Tibial nerve (tissue), 4 donors: ENCODE results near the gene THEMIS. TPM values are rescaled to one million over a fixed set of nuclear protein-coding genes. Genes with fewer than 3 reads are reported as not detected.

Experiments
- DNase-seq, 2 donors: peaks; one replicate each; pipeline ENCODE4 v3.0.0-alpha.2; 2019; ENCODE audit warnings: low spot score in 2 of 2
- H3K27ac ChIP-seq, 4 donors: fragments of 200-600 bp; sonication (generic) in 3 of 4; one replicate each; pipeline ENCODE4 v1.5.1; 2017 to 2019; ENCODE audit warnings: mild to moderate bottlenecking in 1 of 4
- H3K27me3 ChIP-seq, 2 donors: fragments of 200-600 bp; sonication (generic) in 1 of 2; one replicate each; pipeline versions ENCODE4 v1.5.1 to v1.6.0; 2017 to 2019
- H3K36me3 ChIP-seq, 3 donors: fragments of 200-600 bp; sonication (generic); one replicate each; pipeline ENCODE4 v1.5.1; 2018 to 2019
- H3K4me1 ChIP-seq, 4 donors: fragments of 200-600 bp; sonication (generic) in 3 of 4; one replicate each; pipeline ENCODE4 v1.5.1; 2017 to 2019
- H3K4me3 ChIP-seq, 4 donors: fragments of 200-600 bp; sonication (generic) in 3 of 4; one replicate each; pipeline ENCODE4 v1.5.1; 2017 to 2019; ENCODE audit warnings: mild to moderate bottlenecking in 1 of 4, moderate library complexity in 1 of 4
- H3K9me3 ChIP-seq, 4 donors: fragments of 200-600 bp; sonication (generic) in 3 of 4; one replicate each; pipeline ENCODE4 v1.5.1; 2017 to 2019
- CTCF ChIP-seq, 5 experiments: fragments of 200-600 bp in 3 of 5; fragments of 450-650 bp in 2 of 5; sonication (generic) in 3 of 5; IDR thresholded peaks; one replicate each; pipeline ENCODE4 v1.5.1; 2016 to 2019; ENCODE audit warnings: antibody characterized with exemption in 5 of 5, mild to moderate bottlenecking in 3 of 5, moderate library complexity in 2 of 5
- EP300 ChIP-seq, 2 donors: sonication (generic); formaldehyde crosslinking; IDR thresholded peaks; one replicate each; pipeline ENCODE4 v1.6.1; 2017; ENCODE audit warnings: antibody characterized with exemption in 2 of 2, mild to moderate bottlenecking in 1 of 2
- POLR2A ChIP-seq, 2 donors: fragments of 450-650 bp; IDR thresholded peaks; one replicate each; pipeline ENCODE4 v1.6.1; 2017; ENCODE audit warnings: antibody characterized with exemption in 2 of 2, mild to moderate bottlenecking in 2 of 2, moderate library complexity in 2 of 2
- WGBS, 2 donors: methylation state at CpG; one replicate each; pipeline ENCODE4 v1.1.5; 2018; 5-methylcytosine and 5-hydroxymethylcytosine counted together
- total RNA-seq, 4 donors: library from RNA; depleted of rRNA; stranded (reverse); fragments of >200 nt; gene quantifications; one replicate each; pipeline ENCODE4 v1.1.0, GENCODE V29; 2016

THEMIS gene
- total RNA-seq, 4 donors from 2014 or later = 0.22 to 0.98 (median 0.57) TPM

DNA sequence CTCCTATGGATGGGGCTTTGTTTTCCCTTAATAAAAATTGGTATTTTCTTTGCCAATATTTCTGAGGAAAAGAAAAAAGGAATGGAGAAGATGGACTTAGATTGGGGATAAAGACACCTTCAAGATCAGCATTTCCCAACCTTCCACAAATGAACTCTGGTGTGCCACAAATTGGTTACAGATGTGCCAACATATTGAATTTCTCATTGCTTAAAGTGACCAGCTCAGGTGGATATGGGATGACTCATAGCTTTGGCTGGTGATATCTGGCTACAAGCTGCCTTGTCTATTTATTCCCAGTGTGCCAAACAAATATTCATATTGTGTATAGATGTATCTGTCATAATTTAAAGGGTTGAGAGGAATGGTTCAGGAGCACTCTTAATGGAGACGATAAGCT is 32.5 kb downstream of the THEMIS start:
- 91 to 100% methylated on average over 1 of the region's 1 CpG for WGBS, 2 donors
- Histone ChIP-seq H3K27ac (no peak overlapping the region), H3K27me3 (no peaks in the 10 kb centered on the region), H3K4me1 (no peaks in the 10 kb centered on the region), H3K9me3 (peaks cover 0 to 12% (median 0%) of the 10 kb centered on the region in 4 donors), H3K36me3 (no peaks in the 10 kb centered on the region), H3K4me3 (no peak overlapping the region)
- TF ChIP-seq CTCF (IDR thresholded peaks at IDR 0.05) (no peak), POLR2A (IDR thresholded peaks at IDR 0.05) (no peak), EP300 (IDR thresholded peaks at IDR 0.05) (no peak)
- no peak for DNase-seq

DNA sequence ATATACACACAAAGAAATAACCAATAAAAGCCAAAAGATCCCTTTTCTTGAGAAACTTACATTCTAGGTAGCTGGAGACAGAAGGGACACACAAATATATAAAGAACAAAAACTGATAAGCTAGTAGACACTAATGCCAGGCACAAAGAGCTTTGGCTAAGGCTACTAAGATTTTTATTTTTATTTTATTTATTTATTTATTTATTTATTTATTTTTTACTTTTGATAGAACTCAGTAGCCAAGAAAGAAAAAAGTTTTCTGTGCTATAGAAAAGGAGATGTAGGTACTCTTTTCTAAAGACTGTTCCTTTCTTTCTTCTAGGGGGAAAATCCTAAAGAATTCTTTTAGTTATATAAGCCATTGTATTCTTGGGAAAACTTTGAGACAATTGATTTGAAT is 34.1 kb downstream of the THEMIS start:
- Histone ChIP-seq H3K27ac (no peak overlapping the region), H3K4me1 (no peaks in the 10 kb centered on the region), H3K36me3 (no peaks in the 10 kb centered on the region), H3K27me3 (no peaks in the 10 kb centered on the region), H3K9me3 (no peaks in the 10 kb centered on the region), H3K4me3 (no peak overlapping the region)
- no peak for TF ChIP-seq CTCF (IDR thresholded peaks at IDR 0.05)
- no peak for TF ChIP-seq POLR2A (IDR thresholded peaks at IDR 0.05)
- no peak for DNase-seq

GRCh38 chr6:127865108-127865507 is 35.8 kb downstream of the THEMIS start:
- TF ChIP-seq POLR2A (IDR thresholded peaks at IDR 0.05) (no peak), EP300 (IDR thresholded peaks at IDR 0.05) (no peak), CTCF (IDR thresholded peaks at IDR 0.05) (no peak)
- Histone ChIP-seq H3K27ac (no peak overlapping the region), H3K27me3 (no peaks in the 10 kb centered on the region), H3K9me3 (no peaks in the 10 kb centered on the region), H3K36me3 (no peaks in the 10 kb centered on the region), H3K4me1 (no peaks in the 10 kb centered on the region), H3K4me3 (no peak overlapping the region)
- no peak for DNase-seq

GRCh38 chr6:127864701-127865100 is 36.2 kb downstream of the THEMIS start:
- Histone ChIP-seq H3K9me3 (no peaks in the 10 kb centered on the region), H3K36me3 (no peaks in the 10 kb centered on the region), H3K4me3 (no peak overlapping the region), H3K27ac (no peak overlapping the region), H3K27me3 (no peaks in the 10 kb centered on the region), H3K4me1 (no peaks in the 10 kb centered on the region)
- no peak for TF ChIP-seq CTCF (IDR thresholded peaks at IDR 0.05)
- no peak for TF ChIP-seq EP300 (IDR thresholded peaks at IDR 0.05)
- 85 to 89% methylated on average over 2 of the region's 2 CpGs for WGBS, 2 donors
- no peak for DNase-seq

DNA sequence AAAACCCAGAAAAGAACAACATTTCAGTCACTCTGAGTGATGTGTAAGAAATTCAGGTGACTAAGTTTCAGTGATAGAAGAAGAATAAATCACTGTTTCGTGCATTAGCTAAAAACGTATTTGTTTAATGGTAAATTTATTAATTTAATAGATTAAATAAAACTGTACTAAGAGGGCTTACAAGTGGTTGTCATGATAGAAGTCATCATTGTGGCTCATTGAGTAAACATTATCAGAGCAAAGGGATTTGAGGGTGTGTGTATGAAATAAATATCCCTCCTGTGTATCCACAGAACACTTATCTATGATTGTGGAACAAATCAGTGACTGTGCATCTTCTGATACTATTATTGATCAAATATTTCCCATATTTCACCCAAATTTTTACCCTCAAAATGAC is 40.1 kb downstream of the THEMIS start:
- TF ChIP-seq EP300 (IDR thresholded peaks at IDR 0.05) (no peak), CTCF (IDR thresholded peaks at IDR 0.05) (no peak), POLR2A (IDR thresholded peaks at IDR 0.05) (no peak)
- Histone ChIP-seq H3K4me3 (no peak overlapping the region), H3K27ac (no peak overlapping the region), H3K4me1 (no peaks in the 10 kb centered on the region), H3K36me3 (no peaks in the 10 kb centered on the region), H3K9me3 (no peaks in the 10 kb centered on the region), H3K27me3 (no peaks in the 10 kb centered on the region)
- WGBS, 2 donors = 93 to 96% methylated on average over 2 of the region's 2 CpGs
- no peak for DNase-seq
